HFFc6 (cell line): ENCODE measurements around the gene CAMKK1. TPM values are rescaled to one million over a fixed set of nuclear protein-coding genes. Genes with fewer than 3 reads are reported as not detected.

Experiments used
- DNase-seq: peaks from one replicate; pipeline ENCODE4 v3.0.0-alpha.2; 2018
- H3K27ac Mint-ChIP-seq: 2 replicates; pipeline ENCODE4 v1.8.0; 2020; ENCODE audit warnings: mild to moderate bottlenecking, mixed read lengths
- H3K27me3 Mint-ChIP-seq: 2 replicates; pipeline ENCODE4 v1.8.0; 2021; ENCODE audit warnings: mild to moderate bottlenecking, moderate library complexity, mixed read lengths; ENCODE audit not compliant: insufficient read depth
- H3K36me3 Mint-ChIP-seq: 2 replicates; pipeline ENCODE4 v1.8.0; 2021; ENCODE audit warnings: low read depth, mixed read lengths
- H3K4me1 Mint-ChIP-seq: 2 replicates; pipeline ENCODE4 v1.8.0; 2020; ENCODE audit warnings: low read depth, mixed read lengths
- H3K4me3 Mint-ChIP-seq: 2 replicates; pipeline ENCODE4 v1.8.0; 2020; ENCODE audit warnings: mild to moderate bottlenecking, moderate library complexity, mixed read lengths
- H3K9me3 Mint-ChIP-seq: 2 replicates; pipeline ENCODE4 v1.8.0; 2020; ENCODE audit warnings: mild to moderate bottlenecking, mixed read lengths
- total RNA-seq, 6 experiments: library from RNA; stranded (reverse); fragmentation: NEBNext Ultra II Directional; extraction: Animal tissue kit (Norgen Biotek cat#: 25700); gene quantifications; 2 replicates in 1 of 6; 3 replicates in 5 of 6; pipeline ENCODE4 v1.2.3, GENCODE V29; 2021
- TF ChIP-seq, protein P1 (sequence below): fragments of 200-600 bp; sonication (generic); IDR thresholded peaks from 2 replicates; pipeline ENCODE4 v1.5.0; 2021; ENCODE audit warnings: antibody characterized with exemption, mild to moderate bottlenecking

The CAMKK1 gene
- total RNA-seq, 6 experiments from 2014 or later, result 5.4 to 6.9 (median 6.0) TPM

GRCh38 chr17:3921006-3921405 is 28.2 kb upstream of the CAMKK1 start:
- no peak overlapping the region for H3K4me3 Mint-ChIP-seq
- H3K4me1 Mint-ChIP-seq, result no peaks in the 10 kb centered on the region
- no peaks in the 10 kb centered on the region for H3K9me3 Mint-ChIP-seq
- H3K27ac Mint-ChIP-seq, result no peak overlapping the region
- peaks cover 12% of the 10 kb centered on the region for H3K27me3 Mint-ChIP-seq
- no peak for DNase-seq
- H3K36me3 Mint-ChIP-seq, result no peaks in the 10 kb centered on the region
- TF ChIP-seq, protein P1, sequence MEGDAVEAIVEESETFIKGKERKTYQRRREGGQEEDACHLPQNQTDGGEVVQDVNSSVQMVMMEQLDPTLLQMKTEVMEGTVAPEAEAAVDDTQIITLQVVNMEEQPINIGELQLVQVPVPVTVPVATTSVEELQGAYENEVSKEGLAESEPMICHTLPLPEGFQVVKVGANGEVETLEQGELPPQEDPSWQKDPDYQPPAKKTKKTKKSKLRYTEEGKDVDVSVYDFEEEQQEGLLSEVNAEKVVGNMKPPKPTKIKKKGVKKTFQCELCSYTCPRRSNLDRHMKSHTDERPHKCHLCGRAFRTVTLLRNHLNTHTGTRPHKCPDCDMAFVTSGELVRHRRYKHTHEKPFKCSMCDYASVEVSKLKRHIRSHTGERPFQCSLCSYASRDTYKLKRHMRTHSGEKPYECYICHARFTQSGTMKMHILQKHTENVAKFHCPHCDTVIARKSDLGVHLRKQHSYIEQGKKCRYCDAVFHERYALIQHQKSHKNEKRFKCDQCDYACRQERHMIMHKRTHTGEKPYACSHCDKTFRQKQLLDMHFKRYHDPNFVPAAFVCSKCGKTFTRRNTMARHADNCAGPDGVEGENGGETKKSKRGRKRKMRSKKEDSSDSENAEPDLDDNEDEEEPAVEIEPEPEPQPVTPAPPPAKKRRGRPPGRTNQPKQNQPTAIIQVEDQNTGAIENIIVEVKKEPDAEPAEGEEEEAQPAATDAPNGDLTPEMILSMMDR, result no peak

GRCh38 chr17:3919123-3919624 is 26.3 kb upstream of the CAMKK1 start:
- Mint-ChIP-seq H3K27me3 (peaks cover 11% of the 10 kb centered on the region), H3K4me3 (no peak overlapping the region), H3K36me3 (no peaks in the 10 kb centered on the region), H3K27ac (no peak overlapping the region), H3K4me1 (no peaks in the 10 kb centered on the region), H3K9me3 (no peaks in the 10 kb centered on the region)
- TF ChIP-seq, protein P1, result no peak
- DNase-seq, result no peak

- no peaks in the 10 kb centered on the region for H3K9me3 Mint-ChIP-seq
- TF ChIP-seq, protein P1, result no peak
- no peaks in the 10 kb centered on the region for H3K36me3 Mint-ChIP-seq
- H3K27me3 Mint-ChIP-seq, result peaks cover 9% of the 10 kb centered on the region
- no peak overlapping the region for H3K4me3 Mint-ChIP-seq
- no peak overlapping the region for H3K27ac Mint-ChIP-seq
- DNase-seq, result no peak
- 0 out of 2 replicates have a peak, but pooled peaks cover 4% of the 10 kb centered on the region for H3K4me1 Mint-ChIP-seq
Measured at GRCh38 chr17:3918372-3919122, 25.7 kb upstream of the CAMKK1 start.

DNA sequence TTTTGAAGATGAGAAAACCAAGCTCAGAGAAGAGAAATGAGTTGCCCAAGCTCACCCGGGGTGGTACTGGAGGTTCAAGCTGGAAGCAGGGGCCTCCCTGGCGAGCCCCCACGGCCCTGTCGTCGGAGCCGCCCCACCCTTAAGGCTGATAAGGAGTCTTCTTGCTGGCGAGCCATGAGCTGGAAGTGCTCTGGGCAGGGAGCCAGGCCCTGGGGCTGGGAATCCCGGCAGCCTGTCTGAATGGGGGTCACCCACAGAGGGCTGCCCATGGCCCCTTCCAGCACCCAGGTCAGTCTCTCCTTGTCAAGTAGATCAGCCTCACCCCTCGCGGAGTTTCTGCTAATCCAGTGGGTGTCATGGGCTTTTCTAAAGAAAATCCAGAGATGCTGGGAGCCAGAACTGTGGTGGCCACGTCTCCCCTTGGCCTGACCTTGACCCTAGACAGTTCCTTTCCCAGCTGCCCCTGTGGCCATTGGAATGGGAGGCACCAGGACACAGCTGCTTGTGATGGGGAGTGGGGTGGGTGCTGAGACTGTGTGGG is 24.6 kb upstream of the CAMKK1 start:
- no peak for DNase-seq
- H3K27me3 Mint-ChIP-seq, result peaks cover 5% of the 10 kb centered on the region
- TF ChIP-seq, protein P1, result no peak

DNA sequence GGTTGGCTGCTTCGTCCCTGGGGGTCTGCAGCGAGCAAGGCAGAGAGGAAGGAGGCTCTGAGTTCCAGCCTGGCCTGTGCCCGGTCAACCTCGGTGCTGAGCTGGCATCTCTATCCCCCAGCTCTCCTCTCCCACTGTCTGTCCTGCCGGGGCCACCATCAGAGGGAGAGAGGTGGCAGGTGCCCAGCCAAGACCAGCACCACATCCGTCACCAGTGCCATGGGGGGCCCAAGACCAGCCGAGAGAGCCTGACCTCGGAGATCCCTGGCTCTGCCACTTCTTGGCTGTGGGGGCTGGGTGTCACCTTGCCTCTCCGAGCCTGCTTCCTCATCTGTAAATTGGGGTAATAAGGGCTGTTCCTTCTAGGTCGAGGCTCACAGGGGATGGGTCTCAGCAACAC is 24.0 kb upstream of the CAMKK1 start:
- DNase-seq, result no peak

More for the DNA sequence above, 24.6 kb upstream of the CAMKK1 start:
- Mint-ChIP-seq H3K4me1 (0 out of 2 replicates have a peak, but pooled peaks cover 4% of the 10 kb centered on the region), H3K36me3 (no peaks in the 10 kb centered on the region), H3K9me3 (no peaks in the 10 kb centered on the region), H3K27ac (no peak overlapping the region), H3K4me3 (no peak overlapping the region)

More for the DNA sequence above, 24.0 kb upstream of the CAMKK1 start:
- H3K9me3 Mint-ChIP-seq, result no peaks in the 10 kb centered on the region
- H3K27ac Mint-ChIP-seq, result no peak overlapping the region
- H3K4me3 Mint-ChIP-seq, result no peak overlapping the region
- TF ChIP-seq, protein P1, result no peak
- no peaks in the 10 kb centered on the region for H3K36me3 Mint-ChIP-seq
- peaks cover 5% of the 10 kb centered on the region for H3K27me3 Mint-ChIP-seq
- 0 out of 2 replicates have a peak, but pooled peaks cover 4% of the 10 kb centered on the region for H3K4me1 Mint-ChIP-seq
